HT1080 (cell line): ENCODE measurements around the gene SIGLEC10. TPM values are rescaled to one million over a fixed set of nuclear protein-coding genes. Genes with fewer than 3 reads are reported as not detected.
"Not testable (repeated sequence)": the region's sequence is repeated elsewhere in the genome, so short reads cannot be mapped to it uniquely, and the experiment has no call there.

ENCODE experiments used
- DNase-seq: peaks from one replicate; pipeline ENCODE4 v3.0.0-alpha.2; 2015; ENCODE audit warnings: low read depth
- total RNA-seq: library from RNA; depleted of rRNA; stranded (reverse); fragments of >200 nt; shearing (Covaris generic); gene quantifications from 2 replicates; pipeline ENCODE4 v1.2.3, GENCODE V29; 2014

The SIGLEC10 gene
- total RNA-seq, 1 experiment from 2014 or later, result not detected

DNA sequence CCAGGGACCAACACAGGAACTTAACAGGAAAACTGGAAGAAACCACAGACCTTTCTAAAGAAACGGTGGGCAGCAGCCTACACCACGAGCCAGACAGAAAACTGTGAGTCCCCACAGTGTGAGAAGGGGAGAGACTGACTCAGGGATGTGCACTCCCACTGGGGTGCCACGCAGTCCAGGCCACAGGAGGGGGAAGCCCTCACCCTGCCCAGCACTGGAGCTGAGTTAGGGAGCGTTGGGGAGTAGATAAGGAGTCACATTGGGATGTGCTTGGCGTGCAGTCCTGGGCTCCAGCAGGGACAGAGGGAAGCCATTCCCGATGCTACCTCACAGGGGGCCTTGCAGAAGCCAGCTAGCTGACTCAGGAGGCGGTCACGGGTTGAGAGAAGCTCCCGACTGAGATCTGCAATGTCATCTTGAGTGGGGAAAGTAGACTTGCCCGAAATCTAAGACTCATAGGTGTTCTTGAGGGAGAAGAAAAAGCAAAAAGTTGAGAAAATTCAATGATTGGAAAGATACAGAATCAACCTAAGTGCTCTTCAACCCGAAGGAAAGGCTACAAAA, 23.5 kb upstream of the SIGLEC10 start:
- no peak for DNase-seq

DNA sequence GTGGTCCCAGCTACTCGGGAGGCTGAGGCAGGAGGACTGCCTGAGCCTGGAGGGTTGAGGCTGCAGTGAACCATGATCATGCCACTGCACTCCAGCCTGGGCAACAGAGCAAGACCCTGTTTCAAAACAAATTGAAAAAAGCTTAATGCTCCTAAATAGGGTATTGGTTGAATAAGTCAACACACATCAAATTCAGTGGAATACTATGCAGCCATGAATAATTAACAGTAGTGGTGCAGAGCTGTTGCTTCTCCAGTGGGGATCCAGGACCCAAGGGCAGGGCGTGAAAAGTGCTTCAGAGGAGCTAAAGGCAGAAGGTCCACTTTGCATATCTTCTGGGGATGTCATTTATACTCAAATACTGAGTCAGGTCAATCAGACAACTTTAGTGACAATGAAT, 22.6 kb upstream of the SIGLEC10 start:
- no peak for DNase-seq

DNA sequence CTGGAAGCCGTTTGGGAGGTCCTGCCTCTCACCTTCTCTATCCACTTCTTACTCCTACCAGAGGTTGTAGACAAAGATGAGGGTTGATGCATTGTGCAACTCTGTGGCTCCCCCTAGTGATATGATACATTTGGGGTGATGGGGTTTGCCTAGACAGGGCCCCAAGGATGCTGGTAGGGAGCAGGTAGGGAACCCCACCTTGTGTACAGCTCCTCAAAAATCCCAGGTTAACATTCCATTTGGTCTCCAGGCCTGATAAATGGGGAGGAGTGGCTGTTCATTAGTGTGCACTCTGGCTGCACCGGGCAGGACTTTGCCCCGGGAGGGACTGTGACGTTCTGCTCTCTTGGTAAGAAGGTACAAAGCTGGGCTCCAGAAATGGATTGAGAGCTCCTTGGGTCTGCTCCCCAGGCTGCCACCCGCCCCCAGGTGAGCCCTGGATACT, 21.6 kb upstream of the SIGLEC10 start:
- no peak for DNase-seq

DNA sequence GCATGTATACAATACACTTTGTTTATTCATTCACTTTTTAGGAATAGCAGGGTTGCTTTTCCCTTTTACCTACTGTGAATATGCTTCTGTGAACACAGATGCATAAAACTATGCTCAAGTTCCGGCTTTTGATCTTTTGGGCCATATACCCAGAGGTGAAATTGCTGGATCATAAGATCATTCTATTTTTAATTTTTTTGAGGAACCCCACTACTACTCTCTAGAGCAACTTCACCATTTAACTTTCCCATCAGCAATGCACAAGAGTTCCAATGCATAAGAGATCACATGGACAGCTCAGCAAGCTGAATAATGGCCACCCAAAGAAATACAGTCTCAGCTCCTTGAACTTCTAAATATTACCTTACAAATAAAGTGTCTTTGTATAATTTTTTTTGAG, 17.0 kb upstream of the SIGLEC10 start:
- DNase-seq, result no peak

DNA sequence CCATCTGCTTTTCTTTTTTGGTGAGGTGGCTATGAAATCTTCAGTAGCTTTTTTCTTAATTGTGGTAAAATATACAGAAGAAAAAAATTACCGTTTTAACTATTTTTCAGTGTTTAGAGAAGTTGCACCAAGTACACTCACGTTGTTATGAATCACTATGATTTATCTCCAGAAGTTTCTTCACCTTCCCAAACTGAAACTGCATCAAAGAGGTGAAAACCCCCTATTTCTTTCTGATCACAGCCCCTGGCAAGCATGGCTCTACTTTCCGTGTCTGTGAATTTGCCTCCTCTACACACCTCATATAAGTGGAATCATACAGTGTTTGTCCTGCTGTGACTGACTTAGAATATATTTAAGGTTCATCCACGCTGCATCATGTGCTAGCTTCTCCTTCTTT, 15.6 kb upstream of the SIGLEC10 start:
- DNase-seq, result no peak

DNA sequence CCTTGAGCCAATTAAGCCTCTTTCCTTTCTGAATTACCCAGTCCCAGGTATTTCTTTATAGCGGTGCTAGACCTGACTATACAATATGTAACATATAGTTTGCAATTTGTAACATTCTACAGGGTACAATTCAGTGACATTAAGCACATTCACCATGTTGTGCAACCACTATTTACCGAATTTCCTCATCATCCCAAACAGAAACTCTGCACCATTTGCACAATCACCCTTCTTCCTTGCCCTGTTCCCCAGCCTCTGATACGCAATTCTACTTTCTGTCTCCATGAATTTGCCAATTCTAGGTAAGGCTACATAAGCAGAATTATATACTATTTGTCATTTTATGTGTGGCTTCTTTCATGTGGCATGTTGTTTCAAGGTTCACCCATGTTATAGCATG, 13.7 kb upstream of the SIGLEC10 start:
- DNase-seq, result no peak

DNA sequence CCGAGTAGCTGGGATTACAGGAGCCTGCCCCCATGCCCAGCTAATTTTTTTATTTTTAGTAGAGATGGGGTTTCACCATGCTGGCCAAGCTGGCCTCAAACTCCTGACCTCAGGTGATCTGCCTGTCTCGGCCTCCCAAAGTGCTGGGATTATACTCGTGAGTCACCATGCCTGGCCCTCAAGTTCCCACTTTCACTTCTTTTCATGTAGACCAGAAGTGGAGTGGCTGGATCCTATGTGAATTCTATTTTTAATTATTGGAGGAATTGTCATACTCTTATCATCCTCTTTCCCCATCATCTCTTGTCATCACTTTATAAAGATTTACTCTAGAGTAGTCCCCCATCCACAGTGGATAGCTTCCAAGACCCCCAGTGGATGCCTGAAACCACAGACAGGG, 12.8 kb upstream of the SIGLEC10 start:
- DNase-seq, result no peak

DNA sequence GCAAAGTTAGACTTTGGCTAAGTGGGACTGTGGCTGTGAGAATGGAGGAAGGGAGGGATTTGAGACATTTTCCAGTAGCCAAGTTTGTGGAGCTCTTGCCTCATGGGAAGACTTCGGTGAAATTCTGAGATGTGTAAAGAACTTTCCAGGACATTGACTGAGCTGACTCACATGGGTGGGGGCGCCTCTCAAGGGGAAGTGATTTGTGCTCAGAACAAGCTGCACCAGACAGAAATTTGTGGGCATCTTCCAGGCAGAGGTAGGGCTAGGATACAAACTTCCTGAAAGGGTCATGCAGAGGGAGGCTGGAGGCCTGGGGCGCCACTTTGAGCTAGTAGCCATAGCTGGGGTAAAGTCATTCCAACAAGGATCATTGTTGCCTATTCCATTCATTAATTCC, 9.8 kb upstream of the SIGLEC10 start:
- DNase-seq, result no peak

DNA sequence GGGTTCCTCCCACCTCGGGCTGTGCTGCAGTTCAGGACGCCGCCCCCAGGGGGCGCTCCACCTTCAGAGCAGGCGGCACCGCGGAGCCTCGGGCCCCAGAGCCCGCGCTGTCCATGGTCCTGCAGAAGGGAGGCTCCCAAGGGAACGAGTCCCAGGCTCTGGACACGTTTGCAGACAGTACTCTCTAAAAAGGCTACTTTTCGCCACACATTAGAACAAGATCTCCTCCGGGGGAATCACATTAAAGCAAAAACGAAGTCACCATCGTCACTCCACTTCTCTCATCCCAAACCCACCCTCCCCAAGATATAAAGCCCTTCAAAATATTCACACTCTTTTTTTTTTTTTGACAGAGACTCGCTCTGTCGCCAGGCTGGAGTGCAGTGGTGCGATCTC, 4.6 kb upstream of the SIGLEC10 start:
- DNase-seq, result peak; percentile 61

DNA sequence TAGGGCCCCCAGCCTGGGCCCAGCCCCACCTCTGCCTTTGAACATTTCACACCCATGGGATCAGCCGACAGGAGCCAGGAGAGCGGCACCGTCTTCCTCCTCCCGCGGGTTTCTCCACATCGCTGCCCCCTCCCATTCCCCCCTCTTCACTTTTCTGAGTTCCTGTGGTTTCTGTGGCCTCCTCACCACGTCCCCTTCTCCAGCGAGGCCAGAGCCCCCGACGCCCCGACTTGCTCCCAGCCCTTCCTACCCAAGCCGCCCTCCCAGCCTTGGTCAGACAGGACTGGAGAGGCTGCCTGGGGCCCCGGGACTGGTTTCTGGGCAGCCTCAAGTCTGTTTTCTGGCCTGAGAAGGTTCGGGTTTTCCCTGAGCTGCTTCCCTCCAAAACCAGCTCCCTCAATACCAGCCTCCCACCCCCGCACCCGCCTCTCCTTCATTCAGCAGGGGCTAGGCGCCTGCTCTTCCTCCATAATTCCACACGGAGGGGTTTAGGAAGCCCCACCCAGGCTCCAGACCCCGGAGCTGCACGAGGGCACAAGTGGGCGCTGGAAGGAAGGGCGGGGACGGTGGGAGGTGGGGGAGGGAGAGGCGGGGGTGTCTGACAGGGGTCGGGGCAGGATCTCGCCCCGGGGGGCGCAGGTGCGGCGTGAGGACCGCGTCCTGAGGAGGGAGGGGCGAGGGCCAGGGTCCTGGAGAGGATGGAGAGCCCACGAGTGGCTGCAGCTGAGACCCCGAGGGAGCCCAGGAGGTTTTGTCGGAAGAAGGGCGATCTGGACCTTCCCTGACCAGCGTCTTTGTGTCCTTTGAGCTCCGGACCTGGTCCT, 4.0 kb upstream of the SIGLEC10 start:
- DNase-seq, result no peak

DNA sequence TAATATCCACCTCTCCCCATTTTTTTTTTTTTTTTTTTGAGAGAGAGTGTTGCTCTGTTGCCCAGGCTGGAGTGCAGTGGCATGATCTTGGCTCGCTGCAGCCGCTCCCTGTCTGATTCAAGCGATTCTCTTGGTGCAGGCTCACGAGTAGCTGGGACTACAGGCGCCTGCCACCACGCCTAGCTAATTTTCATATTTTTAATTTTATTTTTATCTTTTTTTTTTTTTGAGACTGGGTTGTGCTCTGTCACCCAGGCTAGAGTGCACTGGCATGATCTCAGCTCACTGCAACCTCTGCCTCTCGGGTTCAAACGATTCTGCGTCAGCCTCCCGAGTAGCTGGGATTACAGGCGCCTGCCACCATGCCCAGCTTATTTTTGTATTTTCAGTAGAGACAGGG, 3.1 kb upstream of the SIGLEC10 start:
- not testable (repeated sequence) for DNase-seq

DNA sequence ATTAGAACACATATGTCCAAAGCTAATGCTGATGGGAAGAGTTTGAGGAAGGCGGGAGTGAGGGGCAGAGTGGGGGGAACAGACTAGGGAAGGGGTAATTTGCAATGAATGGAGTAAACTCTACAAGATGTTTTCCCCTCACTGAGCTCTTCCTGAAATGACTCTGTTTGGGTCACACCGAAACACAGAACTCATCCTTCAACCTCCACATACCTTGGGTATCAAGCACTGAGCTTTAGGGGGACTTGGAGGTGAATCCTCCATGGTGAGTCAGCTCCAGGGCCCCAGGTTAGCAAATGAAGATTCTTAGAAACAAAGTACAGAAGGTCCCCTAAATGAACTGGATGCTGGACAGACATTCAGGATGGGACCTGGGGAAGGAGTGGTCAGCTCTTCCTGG, 1.3 kb upstream of the SIGLEC10 start:
- DNase-seq, result no peak

DNA sequence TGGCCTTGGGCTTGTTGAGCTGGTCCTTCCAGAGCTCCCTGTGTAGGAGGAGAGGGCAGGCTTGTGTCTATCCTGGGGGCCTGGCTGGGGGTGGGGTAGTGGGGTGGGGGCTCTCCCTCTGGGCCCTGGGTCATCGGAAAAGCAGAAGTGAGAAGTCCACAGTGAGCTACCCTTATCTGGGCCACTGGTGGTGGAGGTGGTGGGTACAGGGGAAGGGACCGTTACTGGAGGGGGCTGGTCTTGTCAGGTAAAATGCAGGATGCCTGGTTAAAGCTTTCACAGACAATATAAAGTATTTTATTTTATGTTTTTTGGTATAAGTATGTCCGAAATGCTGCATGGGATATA, 342 bp upstream of the SIGLEC10 start:
- DNase-seq, result no peak

DNA sequence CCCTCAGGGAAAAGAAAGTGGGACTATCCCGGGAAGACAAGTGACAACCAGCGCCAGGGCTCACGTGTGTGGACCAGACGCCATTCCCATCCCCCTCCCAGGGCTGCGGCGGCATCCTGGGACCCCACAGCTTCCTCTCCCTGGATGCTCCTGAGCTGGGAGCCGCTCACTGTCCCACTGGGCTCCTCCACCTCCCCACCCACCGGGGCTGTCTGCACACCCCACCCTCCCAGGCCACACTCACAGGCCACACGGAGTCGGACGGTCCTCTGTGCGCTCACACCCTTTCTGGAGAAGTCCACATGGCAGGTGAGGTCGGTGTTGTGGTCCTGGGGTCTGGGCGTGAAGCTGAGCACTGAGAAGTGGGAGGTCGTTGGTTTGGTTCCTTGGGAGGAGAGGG, 1.0 kb downstream of the SIGLEC10 start:
- DNase-seq, result not testable (repeated sequence)

DNA sequence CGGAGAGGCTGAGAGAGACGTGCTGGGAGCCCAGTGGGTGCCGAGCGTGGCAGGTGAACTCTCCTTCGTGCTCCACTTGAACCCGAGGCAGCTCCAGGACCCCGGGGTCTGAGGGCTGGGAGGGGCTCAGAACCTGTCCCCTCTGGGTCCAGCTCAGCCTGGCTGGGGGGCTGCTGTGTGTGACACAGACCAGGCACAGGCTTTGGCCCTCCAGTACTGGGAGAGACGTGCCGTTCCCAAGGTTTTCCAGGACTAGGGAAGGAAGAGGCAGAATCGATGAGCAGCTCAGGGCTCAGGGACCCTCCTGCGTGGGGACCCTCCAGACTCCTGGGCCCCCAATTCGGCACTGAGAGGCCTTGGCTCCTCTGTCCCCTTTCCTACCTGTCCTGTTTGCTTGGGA, 2.3 kb downstream of the SIGLEC10 start:
- no peak for DNase-seq

DNA sequence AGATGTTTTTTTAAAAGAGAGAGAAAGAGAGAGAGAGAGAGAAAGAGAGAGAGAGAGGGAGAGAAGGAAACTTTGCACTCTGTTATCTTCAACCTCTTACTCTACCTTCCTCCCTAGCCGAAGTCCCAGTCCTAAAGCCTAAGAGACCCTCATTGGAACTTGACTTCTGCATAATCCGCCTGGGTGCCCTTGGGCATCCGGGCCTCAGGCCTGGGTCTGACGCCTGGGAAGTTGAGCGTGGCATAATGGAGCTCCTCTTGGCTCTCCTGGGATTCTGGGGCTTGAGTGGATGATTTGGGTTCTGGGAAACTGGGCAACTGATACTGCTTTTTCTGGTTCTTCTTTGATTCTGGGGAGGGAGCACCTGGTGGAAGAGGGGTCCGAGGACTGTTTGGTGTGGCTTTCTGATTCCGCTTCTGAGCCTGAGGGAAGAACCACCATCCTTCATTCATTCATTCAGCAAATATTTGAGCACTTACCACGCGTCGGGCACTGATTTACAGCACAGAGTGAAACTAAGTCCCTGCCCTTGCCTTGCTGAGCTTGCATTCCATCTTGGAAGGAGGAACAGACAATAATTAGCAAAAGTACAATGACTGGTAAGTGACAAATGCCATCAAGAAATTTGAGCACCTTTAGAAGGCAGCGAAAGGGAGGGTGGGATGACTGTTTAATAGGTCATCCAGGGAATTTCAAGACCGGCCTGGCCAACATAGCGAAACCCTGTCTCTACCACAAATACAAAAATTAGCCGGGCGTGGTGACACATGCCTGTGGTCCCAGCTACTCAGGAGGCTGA, 6.3 kb downstream of the SIGLEC10 start:
- no peak for DNase-seq

DNA sequence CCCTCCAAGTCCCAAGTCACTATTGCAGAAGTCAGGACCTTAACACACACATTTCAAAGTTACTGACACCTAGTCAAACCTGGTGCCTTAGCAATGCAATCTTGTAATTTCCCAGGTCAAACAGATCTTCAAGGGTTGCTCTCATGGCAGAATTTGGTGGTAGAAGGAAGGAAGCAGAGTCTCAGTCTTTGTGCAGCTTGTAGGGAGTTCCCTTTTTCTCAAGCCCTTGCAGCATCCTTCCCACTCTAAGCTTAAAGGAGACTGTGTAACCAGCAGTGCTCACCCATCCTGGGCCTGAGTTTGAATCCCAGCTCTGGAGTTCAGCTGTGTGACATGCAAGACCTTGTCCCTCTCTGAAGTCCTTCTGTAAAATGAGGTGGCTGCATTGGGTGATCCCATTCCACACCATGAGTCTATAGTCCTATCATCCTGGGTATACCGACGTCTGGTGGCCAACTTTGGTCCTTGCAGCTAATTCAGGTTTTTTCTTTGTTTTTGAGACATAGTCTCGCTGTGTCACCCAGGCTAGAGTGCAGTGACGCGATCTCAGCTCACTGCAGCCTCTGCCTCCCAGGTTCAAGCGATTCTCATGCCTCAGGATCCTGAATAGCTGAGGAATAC, 9.8 kb downstream of the SIGLEC10 start:
- DNase-seq, result peak; percentile 54

DNA sequence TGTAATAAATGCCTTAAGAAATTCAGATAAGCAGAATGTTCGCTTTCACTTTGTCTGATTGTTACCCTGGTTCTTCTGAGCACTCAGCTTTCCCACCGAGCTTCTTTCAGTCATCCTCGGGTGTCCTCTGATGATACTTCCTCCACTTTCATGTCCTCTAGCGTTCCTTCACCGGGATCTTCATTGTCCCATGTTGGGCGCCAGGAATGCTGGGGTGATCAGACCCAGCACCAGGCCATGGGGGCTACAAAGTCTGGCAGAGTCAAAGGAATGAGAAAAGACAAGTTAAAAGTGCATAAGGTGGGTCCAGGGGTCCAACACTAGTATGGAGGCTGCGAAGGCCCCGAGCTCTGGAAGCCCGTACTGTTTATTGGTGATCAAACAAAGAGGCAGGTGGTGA, 15.3 kb downstream of the SIGLEC10 start:
- no peak for DNase-seq

DNA sequence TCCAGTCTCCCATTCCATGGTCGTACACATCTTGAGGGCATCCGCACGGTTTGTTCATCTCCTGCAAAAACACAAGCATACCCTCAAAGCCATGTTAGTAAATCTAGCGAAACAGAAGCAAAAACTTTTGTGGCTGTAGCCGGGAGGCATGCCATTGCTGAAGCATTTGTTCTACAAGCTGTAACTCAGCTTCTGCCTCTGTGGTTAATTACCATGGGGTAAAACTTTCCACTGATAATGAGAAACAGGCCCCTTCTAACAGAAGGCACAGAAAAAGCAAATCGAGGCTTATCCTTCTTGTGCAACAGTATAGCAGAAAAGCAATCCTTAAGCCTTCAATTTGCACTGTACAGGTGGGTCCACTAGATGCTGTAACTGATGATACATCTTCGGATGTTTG, 17.5 kb downstream of the SIGLEC10 start:
- not testable (repeated sequence) for DNase-seq

DNA sequence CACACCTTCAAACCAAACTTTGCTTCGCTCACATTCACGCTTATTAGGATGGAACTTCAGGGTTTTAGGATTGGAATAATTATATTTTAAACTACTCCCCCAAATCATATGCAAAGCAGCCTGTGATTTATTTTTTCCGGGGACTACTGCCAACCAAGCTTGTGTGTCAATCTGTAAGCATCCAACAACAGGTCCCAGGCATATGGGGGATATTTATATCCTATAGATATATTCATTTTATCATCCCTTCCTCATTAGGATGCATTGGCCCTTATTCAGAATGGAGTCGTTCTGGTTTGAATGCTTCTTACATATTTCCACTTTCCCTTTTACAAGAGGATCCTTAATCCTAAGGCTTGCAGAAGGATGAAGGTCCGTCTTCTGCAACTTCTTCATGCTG, 18.2 kb downstream of the SIGLEC10 start:
- no peak for DNase-seq

DNA sequence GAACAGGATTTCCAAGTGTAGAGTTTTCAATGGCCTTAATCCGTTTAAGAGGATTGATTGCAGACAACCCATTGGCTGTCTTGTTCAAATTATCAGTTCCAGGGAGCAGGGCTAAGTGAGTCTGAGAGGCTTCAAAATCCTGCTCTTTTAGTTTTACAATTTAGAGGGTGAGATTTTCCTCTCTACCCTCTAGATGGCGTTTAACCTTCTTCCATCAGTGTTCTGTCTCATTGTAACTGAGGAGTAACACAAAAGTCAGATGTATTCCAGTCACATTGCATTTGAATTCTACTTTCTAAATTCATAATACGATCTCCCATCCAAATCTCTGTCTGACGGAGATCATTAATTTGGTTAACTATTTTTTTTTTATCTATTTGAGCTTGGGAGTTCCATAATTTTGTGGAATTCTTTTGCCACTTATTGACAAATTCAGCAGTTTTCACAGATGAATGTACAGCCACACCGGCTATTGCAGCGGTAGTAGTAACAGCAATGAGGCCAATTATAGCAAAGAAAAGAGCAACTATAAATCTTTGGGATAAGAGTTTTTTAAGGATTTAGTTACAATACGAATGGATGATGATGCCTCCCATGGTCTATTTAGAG, 19.2 kb downstream of the SIGLEC10 start:
- DNase-seq, result peak; percentile 10

DNA sequence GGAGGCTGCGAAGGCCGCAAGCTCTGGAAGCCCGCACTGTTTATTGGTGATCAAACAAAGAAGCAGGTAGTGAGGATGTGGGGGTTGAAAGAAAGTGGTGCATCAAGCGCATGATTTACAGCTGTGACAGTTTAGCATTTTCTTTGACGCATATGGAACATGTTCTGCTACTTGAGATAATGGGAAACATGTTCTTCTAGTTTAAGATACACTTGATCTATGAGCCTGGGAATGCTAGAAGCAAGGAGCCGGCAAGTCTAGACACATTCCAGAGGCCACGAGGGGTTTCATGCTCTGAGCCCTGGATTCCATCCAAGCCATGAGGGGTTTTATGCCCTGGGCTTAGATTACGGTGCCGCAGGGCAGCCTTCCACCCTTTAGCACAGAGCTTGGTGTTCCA, 20.0 kb downstream of the SIGLEC10 start:
- not testable (repeated sequence) for DNase-seq
